ENCODE results near the gene STK33.

STK33 gene

GRCh38 chr11:8617063-8617462, 23.0 kb upstream of the STK33 start:
- Histone ChIP-seq H3K27me3 (ENCODE audit: insufficient read depth, low read depth, severe bottlenecking) (no peaks in the 10 kb centered on the region), H3K4me3 (ENCODE audit: low read depth, low read length) (no peak overlapping the region), H3K27ac (no peak overlapping the region), H3K36me3 (no peaks in the 10 kb centered on the region), H3K9me3 (ENCODE audit: severe bottlenecking) (no peaks in the 10 kb centered on the region)
- DNase-seq = no peak
- no peak for TF ChIP-seq CTCF (IDR thresholded peaks at IDR 0.05; ENCODE audit: low read depth, low read length)

- no peaks in the 10 kb centered on the region for H3K36me3 ChIP-seq
- no peak overlapping the region for H3K4me3 ChIP-seq (ENCODE audit: low read depth, low read length)
- no peak overlapping the region for H3K27ac ChIP-seq
Observed at GRCh38 chr11:8615291-8616032, 21.4 kb upstream of the STK33 start.

GRCh38 chr11:8614497-8614896, 20.5 kb upstream of the STK33 start:
- Histone ChIP-seq H3K27ac (no peak overlapping the region), H3K36me3 (no peaks in the 10 kb centered on the region), H3K27me3 (ENCODE audit: insufficient read depth, low read depth, severe bottlenecking) (no peaks in the 10 kb centered on the region), H3K4me3 (ENCODE audit: low read depth, low read length) (no peak overlapping the region), H3K9me3 (ENCODE audit: severe bottlenecking) (no peaks in the 10 kb centered on the region)
- no peak for TF ChIP-seq CTCF (IDR thresholded peaks at IDR 0.05; ENCODE audit: low read depth, low read length)
- no peak for DNase-seq

More at GRCh38 chr11:8615291-8616032, 21.4 kb upstream of the STK33 start:
- no peak for TF ChIP-seq CTCF (IDR thresholded peaks at IDR 0.05; ENCODE audit: low read depth, low read length)
- DNase-seq = no peak
- no peaks in the 10 kb centered on the region for H3K9me3 ChIP-seq (ENCODE audit: severe bottlenecking)
- H3K27me3 ChIP-seq (ENCODE audit: insufficient read depth, low read depth, severe bottlenecking) = no peaks in the 10 kb centered on the region

GRCh38 chr11:8613036-8613435, 19.0 kb upstream of the STK33 start:
- Histone ChIP-seq H3K27me3 (ENCODE audit: insufficient read depth, low read depth, severe bottlenecking) (no peaks in the 10 kb centered on the region), H3K4me3 (ENCODE audit: low read depth, low read length) (no peak overlapping the region), H3K9me3 (ENCODE audit: severe bottlenecking) (no peaks in the 10 kb centered on the region), H3K27ac (no peak overlapping the region), H3K36me3 (no peaks in the 10 kb centered on the region)
- TF ChIP-seq CTCF (IDR thresholded peaks at IDR 0.05; ENCODE audit: low read depth, low read length) = no peak
- no peak for DNase-seq

GRCh38 chr11:8612522-8612921, 18.5 kb upstream of the STK33 start:
- H3K27ac ChIP-seq = no peak overlapping the region
- no peaks in the 10 kb centered on the region for H3K36me3 ChIP-seq
- H3K4me3 ChIP-seq (ENCODE audit: low read depth, low read length) = no peak overlapping the region
- TF ChIP-seq CTCF (IDR thresholded peaks at IDR 0.05; ENCODE audit: low read depth, low read length) = no peak
- DNase-seq = peak; percentile 25
- H3K9me3 ChIP-seq (ENCODE audit: severe bottlenecking) = no peaks in the 10 kb centered on the region
- H3K27me3 ChIP-seq (ENCODE audit: insufficient read depth, low read depth, severe bottlenecking) = no peaks in the 10 kb centered on the region
